Suppressor macrophage (primary cell): Measurements from ENCODE around the gene MRPL14.
A peak's percentile ranks its signal among the peaks of the same experiment; 100 is the strongest.

Source experiments
- DNase-seq, 4 experiments: peaks; one replicate each; pipeline ENCODE4 v3.0.0-alpha.2; 2020 to 2022

The MRPL14 gene

GRCh38 chr6:44078827-44079671 lies 48.2 kb downstream of the MRPL14 start:
- peak; percentile 79 to 86 (median 84) for DNase-seq

DNA sequence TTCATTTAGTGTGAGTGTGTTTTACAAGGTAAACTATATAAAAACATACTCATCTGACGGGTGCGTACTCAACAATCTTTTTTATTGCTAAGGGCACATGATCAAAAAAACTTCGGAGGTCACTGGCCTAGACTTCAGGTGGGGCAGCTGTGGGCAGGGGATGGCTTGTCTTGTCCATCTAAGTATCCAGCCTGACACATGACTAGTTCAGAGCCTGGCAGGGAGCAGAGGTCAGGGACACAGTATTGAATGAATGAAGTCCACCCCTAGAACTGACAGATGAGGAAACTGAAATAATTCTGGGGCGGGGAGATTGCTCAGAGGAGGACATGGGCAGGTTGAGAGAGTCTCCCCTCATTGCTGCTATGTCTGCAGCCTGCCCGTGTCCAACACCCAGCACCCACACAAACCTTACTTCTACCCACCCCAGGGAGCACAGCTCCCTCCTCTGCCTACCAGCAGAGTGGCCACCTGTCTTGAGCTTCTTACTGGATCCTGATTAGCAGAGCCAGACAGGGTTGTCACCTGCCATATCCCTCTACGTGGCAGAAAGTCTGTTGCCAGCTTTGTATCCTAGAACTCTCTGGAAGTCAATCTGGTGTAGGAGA lies 48.9 kb downstream of the MRPL14 start:
- no peak for DNase-seq

DNA sequence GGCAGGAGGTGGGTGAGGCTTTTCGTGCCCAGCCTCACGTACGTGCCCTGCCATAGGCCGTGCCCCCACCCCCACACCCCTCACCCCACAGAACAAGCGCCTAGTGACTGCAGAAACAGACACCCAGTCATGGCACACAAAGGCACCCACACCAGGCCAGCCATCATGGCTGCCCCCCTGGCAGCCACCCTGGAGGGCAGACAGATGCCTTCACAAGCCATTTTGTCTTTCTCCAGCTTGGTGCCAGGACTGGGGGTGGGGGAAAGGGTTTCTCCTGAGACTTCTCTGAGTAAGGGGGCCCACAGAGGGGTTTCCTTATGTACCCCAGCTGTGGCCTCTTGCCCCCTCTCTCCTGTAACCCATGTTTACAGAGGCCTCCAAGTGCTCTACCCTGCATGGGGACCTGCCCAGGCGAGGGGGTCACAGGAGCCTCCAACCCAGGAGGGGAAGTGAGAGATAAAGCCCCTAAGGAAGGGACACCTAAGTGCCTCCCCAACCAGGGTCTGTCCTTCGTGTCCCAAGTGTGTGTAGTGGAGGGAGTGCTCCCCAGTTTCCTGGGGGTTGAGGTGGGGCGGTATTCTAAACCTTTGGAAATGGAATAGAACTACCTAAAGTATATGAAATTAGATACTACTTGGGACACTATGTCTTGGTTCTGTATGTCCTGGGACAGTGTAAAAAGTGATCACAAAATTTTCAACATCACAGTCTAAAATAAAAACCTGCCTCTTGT lies 49.9 kb downstream of the MRPL14 start:
- no peak for DNase-seq

DNA sequence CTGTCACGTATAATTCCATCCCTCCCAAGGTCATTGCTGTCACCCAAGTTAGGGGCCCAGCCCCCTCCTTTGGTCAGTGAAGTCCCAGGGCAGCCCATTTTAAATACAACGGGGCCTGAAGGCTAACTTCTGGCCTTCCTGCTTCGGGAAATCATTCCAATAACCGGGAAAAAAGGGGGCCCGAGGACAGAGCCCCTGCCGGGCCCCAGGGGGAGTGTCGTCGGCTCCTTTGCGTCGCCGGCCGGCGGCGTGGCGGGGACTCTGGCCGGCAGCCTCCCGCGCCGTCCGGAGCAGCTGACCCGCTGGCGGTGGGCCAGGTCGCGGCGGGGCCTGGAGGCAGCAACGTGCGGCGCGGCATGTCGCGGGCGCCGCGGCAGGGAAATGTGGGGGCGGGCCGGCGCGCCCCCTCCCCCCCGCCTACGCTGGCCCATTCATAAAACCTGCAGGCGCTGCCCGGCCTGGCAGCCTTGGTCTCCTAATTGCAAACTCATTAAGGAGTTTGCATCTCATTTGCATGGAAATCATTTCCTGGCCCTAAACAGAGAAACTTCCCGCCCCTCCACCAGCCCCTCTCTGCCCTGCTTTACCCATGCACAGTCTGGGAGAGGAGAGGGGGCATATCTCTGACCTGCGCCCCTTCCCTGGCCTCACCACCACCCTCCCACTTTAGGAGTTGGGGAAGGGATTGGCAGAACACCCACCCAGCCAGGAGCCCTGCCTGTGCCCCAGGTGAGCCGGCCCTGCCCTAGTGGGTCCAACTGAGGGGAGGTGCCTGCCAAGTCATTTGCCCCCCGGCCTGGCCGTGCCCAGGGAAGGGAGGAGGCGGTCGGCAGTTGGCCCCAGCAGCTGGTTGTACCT lies 50.7 kb downstream of the MRPL14 start:
- peak; percentile 55 to 80 (median 66) for DNase-seq

DNA sequence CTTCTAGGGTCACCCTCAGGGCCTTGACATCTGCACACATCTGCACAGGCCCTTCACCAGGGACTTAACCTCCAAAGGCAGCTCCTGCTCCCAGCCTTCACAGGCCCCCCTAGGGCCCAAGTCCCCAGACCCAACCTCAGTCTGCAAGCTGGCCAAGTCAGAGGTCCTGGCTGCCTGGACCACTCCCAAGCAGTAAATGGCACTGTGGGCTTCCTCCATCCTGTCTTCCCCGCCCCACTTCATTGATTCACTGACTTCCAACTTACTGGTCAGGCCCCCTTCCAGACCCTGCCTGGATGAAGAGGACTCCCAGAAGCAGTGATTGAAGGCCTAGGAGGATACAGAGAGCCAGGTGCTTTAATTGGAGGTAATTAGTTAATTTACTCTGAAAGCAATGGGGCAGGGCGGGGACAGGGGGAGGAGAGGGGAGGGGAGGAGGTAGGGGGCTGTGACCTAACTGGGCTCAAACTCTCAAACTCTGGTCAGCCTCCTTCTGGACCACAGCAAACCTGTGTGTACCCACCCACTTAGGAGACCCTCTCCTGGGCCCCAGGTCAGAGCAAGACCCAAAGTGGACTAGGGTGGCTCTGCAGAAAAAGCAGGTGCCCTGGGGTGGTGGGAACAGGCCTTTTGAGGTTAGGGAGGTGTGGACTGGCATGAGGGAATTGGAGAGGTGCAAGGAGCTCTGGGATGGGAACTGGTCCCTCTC lies 51.5 kb downstream of the MRPL14 start:
- no peak for DNase-seq

DNA sequence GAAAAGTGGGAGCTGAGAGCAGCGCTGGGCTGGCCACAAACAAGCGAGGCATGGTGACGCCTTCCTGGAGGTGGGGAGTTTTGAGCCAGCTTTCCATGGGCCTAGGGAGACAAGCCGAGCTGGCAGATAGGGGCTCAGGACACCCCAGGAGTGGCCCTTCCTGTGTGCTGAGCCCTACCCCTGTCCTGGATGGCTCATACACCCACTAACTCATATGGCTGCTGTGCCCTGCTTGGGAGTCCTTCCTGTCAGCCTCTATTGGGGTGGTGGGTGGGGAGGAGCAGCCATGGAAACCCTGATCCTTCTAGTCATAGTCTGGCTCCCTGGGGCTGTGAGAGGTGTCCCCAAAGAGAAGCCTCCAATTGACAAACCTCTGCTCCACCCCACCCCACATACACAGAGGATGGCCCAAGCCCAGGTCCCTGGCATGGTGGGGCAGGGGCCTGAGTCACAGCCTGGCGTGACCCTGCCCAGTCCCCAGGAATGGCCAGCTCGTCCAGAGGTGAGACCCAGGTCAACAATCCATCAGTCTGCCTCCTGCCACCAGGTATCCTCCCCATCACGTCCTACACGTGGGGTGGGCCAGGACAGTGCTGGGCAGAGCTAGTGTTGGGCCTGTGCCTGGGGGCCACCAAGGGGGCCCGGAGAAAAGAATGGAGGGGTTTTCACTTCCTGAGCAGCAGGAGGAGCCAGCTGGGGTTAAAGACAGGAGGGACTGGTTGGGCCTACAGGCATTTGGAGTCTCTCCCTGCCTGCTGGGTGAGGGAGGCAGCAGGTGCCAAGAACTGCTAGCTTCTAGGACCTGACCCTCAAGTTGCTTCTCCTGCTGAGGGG lies 52.2 kb downstream of the MRPL14 start:
- no peak for DNase-seq

- peak; percentile 84 to 91 (median 88) for DNase-seq
Observed at GRCh38 chr6:44074439-44074812, 52.8 kb downstream of the MRPL14 start.

DNA sequence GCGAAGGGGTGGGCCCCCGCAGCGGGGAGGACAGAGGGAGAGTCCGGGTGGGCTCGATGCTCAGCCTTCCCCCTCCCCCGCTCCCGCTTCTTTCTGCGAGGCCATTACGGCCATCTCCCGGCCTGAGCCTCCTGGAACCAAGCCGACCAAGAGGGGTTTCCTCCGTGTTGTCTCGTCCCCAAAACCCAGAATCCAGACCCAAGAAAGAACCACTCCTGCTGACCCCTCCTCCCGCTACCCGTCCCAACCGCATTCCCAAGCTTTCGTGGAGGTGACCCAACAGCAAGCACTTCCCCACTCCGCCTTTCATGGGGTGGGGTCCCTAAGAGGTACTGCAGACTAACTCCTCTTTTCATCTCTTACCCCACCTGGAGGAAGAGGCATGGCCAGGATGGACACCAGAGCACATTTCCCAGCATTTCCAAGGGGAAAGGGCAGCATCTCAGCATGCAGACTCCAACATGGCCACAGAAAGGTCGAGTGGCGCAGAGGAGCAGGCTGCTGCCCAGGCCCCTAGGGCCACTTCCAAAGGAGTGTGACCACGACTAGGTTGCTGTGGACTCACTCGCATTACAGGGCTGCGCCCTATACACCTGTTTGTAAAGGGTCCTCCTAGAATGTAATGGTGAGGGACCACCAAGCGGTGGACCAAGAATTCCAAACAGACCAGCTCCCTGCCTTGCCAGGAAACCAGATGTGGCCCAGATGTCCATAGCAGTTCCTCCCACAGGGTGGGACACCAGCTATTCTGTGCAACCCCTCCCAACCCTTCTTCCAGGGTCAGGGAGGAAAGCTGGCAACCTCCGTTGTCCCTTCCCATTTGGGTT lies 53.4 kb downstream of the MRPL14 start:
- no peak for DNase-seq

GRCh38 chr6:44072959-44073611 lies 54.2 kb downstream of the MRPL14 start:
- DNase-seq, result peak; percentile 79 to 92 (median 86)

DNA sequence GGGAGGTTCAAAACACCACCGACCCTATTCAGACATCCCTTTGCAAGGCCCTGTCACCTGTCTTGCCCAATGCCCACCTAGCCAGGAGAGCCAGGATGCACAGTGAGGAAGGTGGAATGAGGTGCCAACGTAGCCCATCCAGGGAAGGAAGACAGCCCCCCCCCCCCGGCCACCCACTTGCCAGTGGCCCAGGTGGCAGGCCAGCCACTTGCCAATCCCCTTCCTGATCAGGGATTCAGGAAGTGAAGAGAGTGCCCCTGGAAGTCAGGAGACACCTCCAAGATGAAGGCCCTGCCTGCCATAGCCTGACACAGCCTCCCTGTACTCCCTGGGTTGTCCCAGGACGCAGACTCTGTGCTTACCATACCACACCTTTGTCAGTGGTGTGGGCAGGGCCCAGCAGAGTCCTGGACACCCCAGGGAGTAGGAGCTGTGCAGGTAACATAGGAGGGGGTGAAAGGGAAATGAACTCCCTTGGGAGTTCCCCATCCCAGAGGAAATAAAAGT lies 54.7 kb downstream of the MRPL14 start:
- no peak for DNase-seq

DNA sequence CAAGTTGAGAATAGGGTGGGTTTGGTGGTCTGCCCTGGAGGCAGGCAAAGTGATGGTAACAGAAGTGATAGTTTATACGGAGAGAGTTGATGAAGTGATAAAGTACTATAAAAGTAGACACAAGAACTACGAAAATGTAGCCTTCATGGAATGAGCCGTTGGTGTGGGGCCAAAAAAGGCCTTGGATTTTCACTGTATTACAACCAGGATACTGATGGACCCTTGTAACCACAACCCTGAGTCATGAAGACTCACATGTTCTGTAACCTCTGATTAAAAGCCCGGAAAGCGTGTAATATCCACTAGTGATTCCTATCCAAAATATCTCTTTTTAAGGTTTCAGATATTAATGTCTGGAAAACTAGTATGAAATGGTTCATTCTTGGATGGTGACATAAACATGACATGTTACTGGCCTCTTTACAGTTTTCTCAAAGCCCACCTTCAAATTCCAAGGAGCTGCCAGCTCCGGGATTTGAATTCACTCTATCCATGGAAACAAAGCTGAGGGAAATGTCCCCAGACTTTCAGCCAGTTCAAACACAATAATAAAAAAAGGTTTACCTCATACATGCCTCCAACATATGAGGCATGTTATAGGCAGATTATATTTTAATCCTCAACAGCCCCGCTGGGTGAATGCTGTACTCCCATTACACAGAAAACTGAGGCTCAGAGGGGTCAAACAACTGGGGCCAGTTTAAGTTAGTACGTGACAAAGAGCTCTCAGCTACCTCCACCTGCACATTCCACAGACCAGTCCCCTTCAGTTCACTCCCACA lies 55.4 kb downstream of the MRPL14 start:
- no peak for DNase-seq

DNA sequence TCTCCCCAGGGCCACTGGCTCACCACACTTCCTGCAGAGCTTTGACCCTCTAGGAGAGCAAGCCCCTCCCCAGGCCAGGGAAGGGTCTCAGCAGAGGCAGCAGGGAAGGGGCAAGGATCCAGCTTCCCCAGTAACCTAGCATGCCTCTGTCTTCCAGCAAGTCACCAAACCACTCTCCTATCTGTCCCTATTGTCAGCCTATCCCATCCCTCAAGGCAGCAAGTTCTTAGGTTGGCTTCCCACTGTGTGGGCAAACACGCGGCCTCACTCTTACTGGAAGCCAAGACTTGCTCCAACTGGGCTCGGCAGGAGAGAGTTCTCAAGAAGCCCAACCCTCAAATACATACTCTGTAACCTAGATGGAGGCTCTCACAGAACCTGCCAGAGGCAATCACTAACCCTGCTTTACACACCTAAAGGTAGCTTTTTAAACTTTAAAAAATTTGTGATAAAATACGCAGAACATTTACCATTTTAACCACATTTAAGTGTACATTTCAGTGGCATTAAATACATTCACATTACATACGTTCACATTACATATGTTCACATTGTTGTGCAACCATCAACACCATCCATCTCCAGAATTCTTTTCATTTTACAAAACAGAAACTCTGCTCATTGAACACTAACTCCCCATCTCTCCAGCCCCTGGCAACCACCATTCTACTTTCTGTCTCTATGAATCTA lies 58.5 kb downstream of the MRPL14 start:
- no peak for DNase-seq

DNA sequence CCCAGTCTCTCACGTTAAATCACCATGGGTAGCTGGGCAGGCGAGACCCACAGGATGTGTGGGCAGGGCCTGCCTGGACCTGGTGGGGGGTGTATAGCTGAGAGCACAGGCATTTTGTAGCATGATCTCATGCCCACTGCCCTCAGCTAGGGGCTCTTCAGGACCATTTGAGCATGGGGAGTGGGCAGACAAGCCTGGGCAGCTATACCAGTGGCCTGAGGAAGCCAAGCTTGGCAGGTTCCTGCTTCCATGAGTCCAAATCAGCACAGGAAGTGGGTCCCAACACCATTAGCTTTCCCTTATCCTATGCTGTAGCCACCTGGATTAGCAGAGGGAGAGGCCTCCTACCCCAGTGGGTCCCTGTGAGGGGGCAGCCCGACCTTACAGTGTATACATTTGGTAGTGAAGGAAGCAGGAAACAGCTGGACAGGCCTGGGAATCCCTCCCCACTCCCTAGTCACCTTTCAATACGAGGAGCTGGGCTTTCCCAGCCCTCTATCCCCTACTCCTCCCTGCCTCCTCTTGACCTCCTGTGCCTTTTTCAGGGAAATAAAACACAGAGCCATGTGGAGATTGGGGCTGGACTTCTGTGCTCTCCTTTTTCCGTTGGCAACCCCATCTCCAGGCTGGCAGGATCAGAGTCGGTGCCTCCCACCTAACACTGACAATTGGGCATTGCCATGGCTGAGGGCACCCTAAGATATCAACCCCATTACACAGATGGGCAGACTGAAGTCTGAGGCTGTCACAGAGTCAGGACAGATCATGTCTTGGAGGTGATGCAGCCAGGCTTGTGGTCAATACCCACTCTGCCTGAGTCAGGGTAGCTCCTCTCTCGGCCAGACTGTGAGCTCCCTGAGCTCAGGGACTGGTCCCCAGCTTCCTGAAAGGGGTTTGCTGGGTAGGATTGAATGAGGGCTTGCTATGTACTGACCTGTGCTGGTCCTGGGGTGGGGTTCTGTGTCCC lies 59.8 kb downstream of the MRPL14 start:
- peak in 2 of 4 experiments; percentile 9 to 41 for DNase-seq

DNA sequence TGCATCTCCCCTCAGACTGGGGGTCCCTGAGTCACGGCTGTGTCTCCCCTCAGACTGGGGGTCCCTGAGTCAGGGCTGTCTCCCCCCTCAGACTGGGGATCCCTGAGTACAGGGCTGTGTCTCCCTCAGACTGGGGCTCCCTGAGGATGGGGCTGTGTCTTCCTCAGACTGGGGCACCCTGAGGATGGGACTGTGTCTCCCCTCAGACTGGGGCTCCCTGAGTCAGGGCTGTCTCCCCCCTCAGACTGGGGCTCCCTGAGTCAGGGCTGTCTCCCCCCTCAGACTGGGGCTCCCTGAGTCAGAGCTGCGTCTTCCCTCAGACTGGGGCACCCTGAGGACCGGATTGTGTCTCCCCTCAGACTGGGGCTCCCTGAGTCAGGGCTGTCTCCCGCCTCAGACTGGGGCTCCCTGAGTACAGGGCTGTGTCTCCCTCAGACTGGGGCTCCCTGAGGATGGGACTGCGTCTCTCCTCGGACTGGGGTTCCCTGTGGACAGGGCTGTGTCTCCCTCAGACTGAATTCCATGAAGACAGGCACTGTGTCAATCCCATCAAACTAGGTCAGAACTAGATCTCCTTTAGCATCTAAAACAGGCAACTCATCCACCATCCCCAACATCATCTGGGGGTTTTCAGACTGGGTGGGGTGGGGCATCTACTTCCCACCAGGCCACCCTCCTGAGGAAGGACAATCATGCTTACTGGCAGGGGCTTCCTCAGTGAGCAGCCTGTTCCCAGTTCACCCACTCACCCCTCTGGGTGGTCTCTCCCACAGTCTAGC lies 60.7 kb downstream of the MRPL14 start:
- DNase-seq, result peak in 1 of 4 experiments; percentile 0

GRCh38 chr6:44065443-44066140 lies 61.7 kb downstream of the MRPL14 start:
- peak in 3 of 4 experiments; percentile 10 to 49 (median 36) for DNase-seq
